ENCODE results near the gene CUL9. TPM values are rescaled to one million over a fixed set of nuclear protein-coding genes. Genes with fewer than 3 reads are reported as not detected.

Gene CUL9
- total RNA-seq, 1 donor from 2014 or later = 14.1 TPM

- peaks cover 14% of the 10 kb centered on the region for H3K4me1 ChIP-seq
- no peaks in the 10 kb centered on the region for H4K20me1 ChIP-seq (ENCODE audit: low read depth)
- H3K36me3 ChIP-seq = no peaks in the 10 kb centered on the region
- H3K27me3 ChIP-seq = peaks cover 49% of the 10 kb centered on the region
- H3K36me3 Mint-ChIP-seq = no peaks in the 10 kb centered on the region
- no peaks in the 10 kb centered on the region for H3K9me3 ChIP-seq (ENCODE audit: low read depth)
- H3K9ac ChIP-seq = no peak overlapping the region
- peak overlapping the region; percentile 89 for H3K4me3 Mint-ChIP-seq
- peak overlapping the region; percentile 91 for H3K4me3 ChIP-seq
- peaks cover 10% of the 10 kb centered on the region for H3K27me3 Mint-ChIP-seq (ENCODE audit: insufficient read depth, low read depth)
- no peaks in the 10 kb centered on the region for H3K79me2 ChIP-seq (ENCODE audit: low read depth)
- peaks cover 16% of the 10 kb centered on the region for H3F3A ChIP-seq (ENCODE audit: low read depth)
- H2AFZ ChIP-seq (replicated peaks) = peak overlapping the region; percentile 71
- peak overlapping the region; percentile 97 for H3K4me2 ChIP-seq
- no peaks in the 10 kb centered on the region for H3K9me3 Mint-ChIP-seq
- peaks cover 35% of the 10 kb centered on the region for H3K4me1 Mint-ChIP-seq
- peak overlapping the region; percentile 69 for H3K27ac Mint-ChIP-seq
- peak; percentile 94 for DNase-seq (ENCODE audit: low spot score)
- TF ChIP-seq EZH2 (IDR thresholded peaks at IDR 0.05) (peak; percentile 22), CTCF (IDR thresholded peaks at IDR 0.05) (no peak)
- no peak overlapping the region for H3K27ac ChIP-seq
Observed at GRCh38 chr6:43247114-43247999, 65.4 kb downstream of the CUL9 start.

- peak overlapping the region; percentile 89 for H3K4me3 Mint-ChIP-seq
- peaks cover 42% of the 10 kb centered on the region for H3K27me3 ChIP-seq
- H3K4me2 ChIP-seq = peak overlapping the region; percentile 97
- H3K4me1 ChIP-seq = peaks cover 14% of the 10 kb centered on the region
- no peaks in the 10 kb centered on the region for H3K36me3 ChIP-seq
- no peak for DNase-seq (ENCODE audit: low spot score)
- peaks cover 10% of the 10 kb centered on the region for H3K27me3 Mint-ChIP-seq (ENCODE audit: insufficient read depth, low read depth)
- peaks cover 35% of the 10 kb centered on the region for H3K4me1 Mint-ChIP-seq
- H3K36me3 Mint-ChIP-seq = no peaks in the 10 kb centered on the region
- no peak overlapping the region for H3K27ac ChIP-seq
- H3K4me3 ChIP-seq = peak overlapping the region; percentile 91
- no peak overlapping the region for H3K9ac ChIP-seq
- no peaks in the 10 kb centered on the region for H3K9me3 ChIP-seq (ENCODE audit: low read depth)
- H3K27ac Mint-ChIP-seq = peak overlapping the region; percentile 69
- H3F3A ChIP-seq (ENCODE audit: low read depth) = peaks cover 16% of the 10 kb centered on the region
- peak overlapping the region; percentile 71 for H2AFZ ChIP-seq (replicated peaks)
- H4K20me1 ChIP-seq (ENCODE audit: low read depth) = no peaks in the 10 kb centered on the region
- TF ChIP-seq EZH2 (IDR thresholded peaks at IDR 0.05) (no peak), EZH2phosphoT487 (IDR thresholded peaks at IDR 0.05) (no peak), CTCF (IDR thresholded peaks at IDR 0.05) (no peak)
- no peaks in the 10 kb centered on the region for H3K79me2 ChIP-seq (ENCODE audit: low read depth)
- no peaks in the 10 kb centered on the region for H3K9me3 Mint-ChIP-seq
Observed at GRCh38 chr6:43248101-43248500, 66.1 kb downstream of the CUL9 start.

- Histone ChIP-seq H2AFZ (replicated peaks) (no peak overlapping the region), H3F3A (ENCODE audit: low read depth) (peaks cover 16% of the 10 kb centered on the region), H3K9ac (no peak overlapping the region), H4K20me1 (ENCODE audit: low read depth) (no peaks in the 10 kb centered on the region), H3K4me1 (peaks cover 14% of the 10 kb centered on the region), H3K27ac (no peak overlapping the region), H3K4me2 (no peak overlapping the region), H3K27me3 (peaks cover 35% of the 10 kb centered on the region), H3K9me3 (ENCODE audit: low read depth) (no peaks in the 10 kb centered on the region), H3K79me2 (ENCODE audit: low read depth) (no peaks in the 10 kb centered on the region), H3K4me3 (no peak overlapping the region), H3K36me3 (no peaks in the 10 kb centered on the region)
- no peak for DNase-seq (ENCODE audit: low spot score)
- Mint-ChIP-seq H3K4me3 (peak overlapping the region; percentile 12), H3K36me3 (no peaks in the 10 kb centered on the region), H3K4me1 (peaks cover 35% of the 10 kb centered on the region), H3K9me3 (no peaks in the 10 kb centered on the region), H3K27ac (no peak overlapping the region), H3K27me3 (ENCODE audit: insufficient read depth, low read depth) (peaks cover 10% of the 10 kb centered on the region)
- no peak for TF ChIP-seq CTCF (IDR thresholded peaks at IDR 0.05)
- TF ChIP-seq EZH2 (IDR thresholded peaks at IDR 0.05) = no peak
- TF ChIP-seq EZH2phosphoT487 (IDR thresholded peaks at IDR 0.05) = no peak
Observed at GRCh38 chr6:43248791-43249190, 66.8 kb downstream of the CUL9 start.

All from neural progenitor cell (in vitro differentiated cells).